KMS-11 (cell line): ENCODE results near the gene RGS12.
"Not testable (repeated sequence)": the region's sequence is repeated elsewhere in the genome, so short reads cannot be mapped to it uniquely, and the experiment has no call there.

ENCODE experiments used
- H2AFZ ChIP-seq: fragments of 200-600 bp; sonication (generic); 2 replicates; pipeline ENCODE4 v1.6.1; 2016; ENCODE audit warnings: antibody characterized with exemption, mixed run types, low read depth
- H3K27ac ChIP-seq: fragments of 200-600 bp; sonication (generic); 2 replicates; pipeline ENCODE4 v1.6.1; 2016; ENCODE audit warnings: mild to moderate bottlenecking, mixed run types
- H3K27me3 ChIP-seq: fragments of 200-600 bp; sonication (generic); 2 replicates; pipeline ENCODE4 v1.6.1; 2017; ENCODE audit warnings: mild to moderate bottlenecking, low read depth, mixed run types, moderate library complexity; ENCODE audit not compliant: insufficient read depth
- H3K36me3 ChIP-seq: fragments of 200-600 bp; sonication (generic); 2 replicates; pipeline ENCODE4 v1.6.1; 2017; ENCODE audit warnings: mild to moderate bottlenecking, mixed run types; ENCODE audit not compliant: insufficient read depth
- H3K4me1 ChIP-seq: fragments of 200-600 bp; sonication (generic); 2 replicates; pipeline ENCODE4 v1.6.1; 2016; ENCODE audit warnings: mild to moderate bottlenecking, low read depth, mixed run types; ENCODE audit not compliant: poor library complexity, severe bottlenecking
- H3K4me2 ChIP-seq: fragments of 200-600 bp; sonication (generic); 2 replicates; pipeline ENCODE4 v1.7.0; 2016; ENCODE audit warnings: mild to moderate bottlenecking, mixed run types
- H3K4me3 ChIP-seq: fragments of 200-600 bp; sonication (generic); IDR thresholded peaks from 2 replicates; pipeline ENCODE4 v1.6.1; 2017; ENCODE audit warnings: low read depth, low read length, mixed read lengths; ENCODE audit not compliant: insufficient read depth
- H3K79me2 ChIP-seq: fragments of 200-600 bp; sonication (generic); 2 replicates; pipeline ENCODE4 v1.6.1; 2016; ENCODE audit warnings: low read depth, mixed run types; ENCODE audit not compliant: insufficient read depth
- H3K9ac ChIP-seq: fragments of 200-600 bp; sonication (generic); 2 replicates; pipeline ENCODE4 v1.6.1; 2016; ENCODE audit warnings: mild to moderate bottlenecking, mixed run types
- H4K20me1 ChIP-seq: fragments of 200-600 bp; sonication (generic); 2 replicates; pipeline ENCODE4 v1.6.1; 2016; ENCODE audit warnings: mild to moderate bottlenecking, mixed run types; ENCODE audit not compliant: insufficient read depth
- CTCF ChIP-seq: fragments of 200-600 bp; sonication (generic); conservative IDR thresholded peaks from 2 replicates; pipeline ENCODE4 v1.6.1; 2017; ENCODE audit warnings: low read depth, mild to moderate bottlenecking, antibody characterized with exemption, low read length, moderate library complexity, mixed read lengths

The RGS12 gene

GRCh38 chr4:3299122-3299975 is 6.5 kb downstream of the RGS12 start:
- H3K9ac ChIP-seq, result no peak overlapping the region
- no peak overlapping the region for H3K27ac ChIP-seq
- H4K20me1 ChIP-seq, result no peaks in the 10 kb centered on the region
- H3K79me2 ChIP-seq, result no peaks in the 10 kb centered on the region
- no peak overlapping the region for H3K4me3 ChIP-seq
- no peak overlapping the region for H2AFZ ChIP-seq
- no peak overlapping the region for H3K4me2 ChIP-seq
- H3K27me3 ChIP-seq, result no peaks in the 10 kb centered on the region
- TF ChIP-seq CTCF, result no peak
- H3K4me1 ChIP-seq, result peaks cover 4% of the 10 kb centered on the region
- H3K36me3 ChIP-seq, result no peaks in the 10 kb centered on the region

GRCh38 chr4:3299976-3300671 is 7.3 kb downstream of the RGS12 start:
- no peak overlapping the region for H3K4me3 ChIP-seq
- no peaks in the 10 kb centered on the region for H3K27me3 ChIP-seq
- H3K27ac ChIP-seq, result no peak overlapping the region
- H3K9ac ChIP-seq, result no peak overlapping the region
- peaks cover 4% of the 10 kb centered on the region for H3K4me1 ChIP-seq
- no peaks in the 10 kb centered on the region for H3K79me2 ChIP-seq
- TF ChIP-seq CTCF, result no peak
- no peak overlapping the region for H3K4me2 ChIP-seq
- H4K20me1 ChIP-seq, result no peaks in the 10 kb centered on the region
- no peak overlapping the region for H2AFZ ChIP-seq
- no peaks in the 10 kb centered on the region for H3K36me3 ChIP-seq

DNA sequence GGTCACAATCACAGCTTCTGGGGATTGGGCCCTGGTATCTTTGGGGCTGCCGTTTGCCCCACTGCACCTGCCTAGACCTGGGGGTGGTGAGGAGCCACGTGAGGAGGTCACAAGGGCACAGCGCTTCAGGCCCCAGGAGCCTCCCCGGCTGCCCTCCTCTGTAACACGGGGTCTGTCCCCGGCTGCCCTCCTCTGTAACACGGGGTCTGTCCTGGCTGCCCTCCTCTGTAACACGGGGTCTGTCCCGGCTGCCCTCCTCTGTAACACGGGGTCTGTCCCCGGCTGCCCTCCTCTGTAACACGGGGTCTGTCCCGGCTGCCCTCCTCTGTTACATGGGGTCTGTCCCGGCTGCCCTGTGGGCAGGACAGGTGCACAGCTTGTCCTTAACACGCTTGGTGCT is 8.1 kb downstream of the RGS12 start:
- H4K20me1 ChIP-seq, H3K9ac ChIP-seq, H3K27me3 ChIP-seq, H3K27ac ChIP-seq, H3K4me1 ChIP-seq, H3K36me3 ChIP-seq, H2AFZ ChIP-seq, H3K4me3 ChIP-seq, H3K4me2 ChIP-seq, H3K79me2 ChIP-seq: not testable (repeated sequence)

DNA sequence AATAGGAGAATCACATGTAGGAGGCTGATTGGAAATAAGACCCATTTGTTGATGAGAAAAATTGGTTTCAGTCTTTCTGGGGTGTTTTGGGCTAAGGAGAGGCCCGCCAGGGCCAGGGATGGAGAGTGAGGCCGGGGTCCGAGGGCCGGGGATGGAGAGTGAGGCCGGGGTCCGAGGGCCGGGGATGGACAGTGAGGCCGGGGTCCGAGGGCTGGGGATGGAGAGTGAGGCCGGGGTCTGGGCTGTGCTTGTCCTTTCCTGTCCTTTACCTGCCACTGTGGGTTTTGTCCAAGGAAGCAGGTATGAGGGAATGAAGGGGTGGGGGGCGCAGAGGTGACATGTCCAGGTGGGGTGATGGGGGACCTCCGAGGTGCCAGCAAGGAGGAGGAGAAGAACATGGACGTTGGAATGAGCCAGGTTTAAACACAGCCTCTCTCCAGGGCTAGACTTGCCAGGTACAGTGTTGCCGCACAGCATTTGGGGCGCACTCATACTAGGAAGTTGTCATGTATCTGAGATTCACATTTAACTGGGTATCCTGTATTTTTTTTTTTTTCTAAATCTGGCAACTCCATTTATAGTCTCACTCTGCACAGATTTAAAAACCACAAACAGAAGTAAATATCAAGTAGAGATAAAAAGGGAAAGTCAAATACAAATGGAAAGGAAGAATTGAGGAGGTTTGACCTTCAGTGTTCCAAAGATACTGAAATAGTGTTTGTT is 8.8 kb downstream of the RGS12 start:
- Histone ChIP-seq H3K79me2 (no peaks in the 10 kb centered on the region), H2AFZ (no peak overlapping the region), H3K9ac (no peak overlapping the region), H3K4me1 (peaks cover 4% of the 10 kb centered on the region), H3K4me2 (no peak overlapping the region), H3K27ac (no peak overlapping the region), H3K4me3 (no peak overlapping the region), H4K20me1 (no peaks in the 10 kb centered on the region), H3K27me3 (no peaks in the 10 kb centered on the region), H3K36me3 (no peaks in the 10 kb centered on the region)
- TF ChIP-seq CTCF, result no peak
